A549 (cell line): Measurements from ENCODE around the gene GRK1. TPM values are rescaled to one million over a fixed set of nuclear protein-coding genes. Genes with fewer than 3 reads are reported as not detected.

Experiments
- ATAC-seq, 2 experiments: fragments of 200-7000 bp in 1 of 2; fragments of >200 bp in 1 of 2; cut with Nextera tagmentation in 1 of 2; cut with Tn5 transposase in 1 of 2; 3 replicates each; pipeline versions ENCODE4 v1.8.0 to v1.9.1; 2018 to 2020; ENCODE audit warnings: mild to moderate bottlenecking in 1 of 2, moderate library complexity in 1 of 2
- CTCF ChIA-PET: fragments of 300-600 bp; sonication (Branson Sonifier 250); formaldehyde crosslinking; extraction: SDS; loops from one replicate; lab custom pipeline; 2021; ENCODE audit warnings: antibody characterized with exemption, inconsistent platforms; lab: Yijun Ruan, JAX
- POLR2A ChIA-PET: fragments of 350-600 bp; formaldehyde crosslinking; extraction: SDS; loops from one replicate; lab custom pipeline; 2021; ENCODE audit warnings: antibody characterized with exemption, inconsistent platforms; lab: Yijun Ruan, JAX
- DNase-seq, 2 experiments: peaks; one replicate each; pipeline versions ENCODE4 v3.0.0 to v3.0.0-alpha.2; 2011 to 2016; ENCODE audit warnings: low read depth in 1 of 2, low spot score in 1 of 2
- FAIRE-seq: peaks from 2 replicates; lab custom pipeline; 2011; peaks lifted over from hg19 to GRCh38; lab: Jason Lieb, UNC
- H3K27ac ChIP-seq, 2 experiments: fragments of >200 bp; sonication (Bioruptor Twin); formaldehyde crosslinking; 3 replicates each; pipeline ENCODE4 v1.5.1; 2016 to 2017
- H3K4me1 ChIP-seq: fragments of >200 bp; sonication (Bioruptor Twin); formaldehyde crosslinking; 3 replicates; pipeline ENCODE4 v1.6.1; 2016
- H3K4me2 ChIP-seq: fragments of >200 bp; sonication (Bioruptor Twin); formaldehyde crosslinking; 3 replicates; pipeline ENCODE4 v1.6.1; 2016
- H3K4me3 ChIP-seq: fragments of >200 bp; sonication (Bioruptor Twin); formaldehyde crosslinking; 3 replicates; pipeline ENCODE4 v1.5.1; 2016
- H3K9me3 ChIP-seq: fragments of >200 bp; sonication (Bioruptor Twin); formaldehyde crosslinking; 3 replicates; pipeline ENCODE4 v1.6.1; 2016
- CBX2 ChIP-seq: fragments of 200-600 bp; sonication (generic); IDR thresholded peaks from 2 replicates; pipeline ENCODE4 v1.6.1; 2016; ENCODE audit warnings: low read depth, mild to moderate bottlenecking, borderline replicate concordance
- CBX8 ChIP-seq: fragments of 200-600 bp; sonication (generic); IDR thresholded peaks from 2 replicates; pipeline ENCODE4 v1.6.1; 2016
- CEBPB ChIP-seq, 2 experiments: fragments of >200 bp in 1 of 2; sonication (Bioruptor Twin) in 1 of 2; formaldehyde crosslinking in 1 of 2; IDR thresholded peaks; 2 replicates each; pipeline ENCODE4 v1.6.1; 2012 to 2016
- CHD2 ChIP-seq: fragments of 150-350 bp; IDR thresholded peaks from 2 replicates; pipeline ENCODE4 v1.6.1; 2014; ENCODE audit warnings: low read length; ENCODE audit not compliant: partially characterized antibody
- CTCF ChIP-seq: fragments of >200 bp; sonication (Bioruptor Twin); formaldehyde crosslinking; IDR thresholded peaks from 3 replicates; pipeline ENCODE4 v1.5.1; 2016
- EHMT2 ChIP-seq: fragments of 200-600 bp; sonication (generic); IDR thresholded peaks from 2 replicates; pipeline ENCODE4 v1.6.1; 2016; ENCODE audit warnings: antibody characterized with exemption, low read depth, mild to moderate bottlenecking, moderate library complexity
- FOSB ChIP-seq: fragments of 250-450 bp; sonication (Bioruptor Pico); IDR thresholded peaks from 2 replicates; pipeline ENCODE4 v1.5.0; 2020; ENCODE audit warnings: mild to moderate bottlenecking, moderate library complexity
- FOSL2 ChIP-seq, 2 experiments: fragments of 450-650 bp in 1 of 2; fragments of >200 bp in 1 of 2; sonication (Bioruptor Twin) in 1 of 2; formaldehyde crosslinking; IDR thresholded peaks; 2 replicates each; pipeline versions ENCODE4 v1.5.0 to v1.6.1; 2016 to 2020; ENCODE audit warnings: mild to moderate bottlenecking in 1 of 2, moderate library complexity in 1 of 2
- KDM1A ChIP-seq: fragments of 200-600 bp; sonication (generic); IDR thresholded peaks from 2 replicates; pipeline ENCODE4 v1.6.1; 2016; ENCODE audit warnings: low read depth, mild to moderate bottlenecking
- KDM5A ChIP-seq: fragments of 200-600 bp; sonication (generic); IDR thresholded peaks from 2 replicates; pipeline ENCODE4 v1.6.1; 2016; ENCODE audit warnings: antibody characterized with exemption, mild to moderate bottlenecking
- MAFK ChIP-seq: fragments of 450-650 bp; IDR thresholded peaks from 2 replicates; pipeline ENCODE4 v1.6.1; 2014; ENCODE audit not compliant: partially characterized antibody
- MAZ ChIP-seq: fragments of 150-350 bp; IDR thresholded peaks from 2 replicates; pipeline ENCODE4 v1.6.1; 2014; ENCODE audit warnings: antibody characterized with exemption, low read depth, low read length, borderline replicate concordance
- MYC ChIP-seq: IDR thresholded peaks from 2 replicates; pipeline ENCODE4 v1.6.1; 2012; ENCODE audit warnings: mild to moderate bottlenecking, inconsistent platforms, low read length, improper control_type of control experiment, borderline replicate concordance
- PHF8 ChIP-seq: fragments of 200-600 bp; sonication (generic); IDR thresholded peaks from 2 replicates; pipeline ENCODE4 v1.6.1; 2016; ENCODE audit warnings: low read depth, mild to moderate bottlenecking, antibody characterized with exemption, moderate library complexity, borderline replicate concordance
- POLR2AphosphoS2 ChIP-seq: conservative IDR thresholded peaks from 2 replicates; pipeline ENCODE4 v1.6.1; 2012; ENCODE audit warnings: low read length, improper control_type of control experiment, inconsistent platforms
- RCOR1 ChIP-seq: fragments of 150-350 bp; IDR thresholded peaks from 2 replicates; pipeline ENCODE4 v1.6.1; 2014; ENCODE audit warnings: antibody characterized with exemption, low read length, low read depth
- SMC3 ChIP-seq: fragments of >200 bp; sonication (Bioruptor Twin); formaldehyde crosslinking; IDR thresholded peaks from 3 replicates; pipeline ENCODE4 v1.6.1; 2018; ENCODE audit warnings: inconsistent platforms
- ZC3H11A ChIP-seq: fragments of 450-650 bp; IDR thresholded peaks from 2 replicates; pipeline ENCODE4 v1.6.1; 2014; ENCODE audit warnings: antibody characterized with exemption, mild to moderate bottlenecking
- WGBS: methylation state at CpG from one replicate; pipeline ENCODE4 v1.1.6; 2017; ENCODE audit errors: missing lambda C conversion rate; 5-methylcytosine and 5-hydroxymethylcytosine counted together
- polyA plus RNA-seq, 4 experiments: library from polyadenylated mRNA; depleted of rRNA in 3 of 4; stranded (reverse); fragments of >200 nt; fragmentation: RNase III in 1 of 4; extraction: RNeasy Plus Mini Kit Qiagen cat#74134 plus additional on column Dnase treatment in 1 of 4; gene quantifications; 2 replicates in 3 of 4; 3 replicates in 1 of 4; pipeline ENCODE4 v1.2.3, GENCODE V29; 2011 to 2017
- TF ChIP-seq, protein P1 (sequence below): IDR thresholded peaks from 2 replicates; pipeline ENCODE4 v1.6.1; 2012

GRK1 gene
- polyA plus RNA-seq, 2 of the 4 experiments (the other 2 are of a cell fraction): not detected

GRCh38 chr13:113659337-113659736 is 7.7 kb upstream of the GRK1 start (continued):
- TF ChIP-seq MAZ: no peak
- TF ChIP-seq EHMT2: no peak
- TF ChIP-seq CHD2: no peak
- no peak for TF ChIP-seq CEBPB (IDR thresholded peaks at IDR 0.05)
- TF ChIP-seq FOSL2 (IDR thresholded peaks at IDR 0.05): no peak
- no peak for TF ChIP-seq FOSL2 (CRISPR knock-in tag; IDR thresholded peaks at IDR 0.05)

- ChIA-PET POLR2A (no interaction called here), CTCF (no interaction called here)
- peaks cover 8% of the 10 kb centered on the region for H3K9me3 ChIP-seq
- no peak overlapping the region for H3K4me2 ChIP-seq
- DNase-seq (no peak), FAIRE-seq (no peak), ATAC-seq (no peak)
- TF ChIP-seq, protein P1, sequence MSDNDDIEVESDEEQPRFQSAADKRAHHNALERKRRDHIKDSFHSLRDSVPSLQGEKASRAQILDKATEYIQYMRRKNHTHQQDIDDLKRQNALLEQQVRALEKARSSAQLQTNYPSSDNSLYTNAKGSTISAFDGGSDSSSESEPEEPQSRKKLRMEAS: no peak
- TF ChIP-seq MAFK (no peak), POLR2AphosphoS2 (no peak), MAZ (no peak), KDM1A (no peak), CTCF (no peak), SMC3 (no peak), CEBPB (IDR thresholded peaks at IDR 0.05) (no peak), CBX8 (no peak)
- no peaks in the 10 kb centered on the region for H3K4me1 ChIP-seq
- no peak overlapping the region for H3K4me3 ChIP-seq
- WGBS: 63% methylated on average over 3 of the region's 3 CpGs
- H3K27ac ChIP-seq: no peak overlapping the region
These were observed 7.0 kb upstream of the GRK1 start for GRCh38 chr13:113660066-113660465.

- POLR2A ChIA-PET: no interaction called here
- TF ChIP-seq CEBPB (IDR thresholded peaks at IDR 0.05) (peak in 1 of 2 experiments; percentile 20; a peak in 1 of 4 replicates), CBX2 (no peak)
- no peak for FAIRE-seq
- 45% methylated on average over 2 of the region's 2 CpGs for WGBS
- peaks cover 8% of the 10 kb centered on the region for H3K9me3 ChIP-seq
- DNase-seq: no peak
- H3K4me2 ChIP-seq: no peak overlapping the region
- H3K27ac ChIP-seq: no peak overlapping the region
- H3K4me3 ChIP-seq: no peak overlapping the region
- no peaks in the 10 kb centered on the region for H3K4me1 ChIP-seq
- CTCF ChIA-PET: interaction anchor here (1.1 kb wide), 1 partner anchor 63 kb away, joined by 4 read pairs; no protein-coding TSS in a partner anchor
- ATAC-seq: no peak
These were observed 5.5 kb upstream of the GRK1 start for GRCh38 chr13:113661509-113661908.

- no peak overlapping the region for H3K4me3 ChIP-seq
- H3K27ac ChIP-seq: no peak overlapping the region
- peaks cover 8% of the 10 kb centered on the region for H3K9me3 ChIP-seq
- POLR2A ChIA-PET: no interaction called here
- FAIRE-seq (no peak), ATAC-seq (no peak; a peak in 1 of 6 replicates), DNase-seq (no peak)
- H3K4me1 ChIP-seq: no peaks in the 10 kb centered on the region
- TF ChIP-seq FOSB (CRISPR knock-in tag): no peak
- no peak for TF ChIP-seq KDM5A
- TF ChIP-seq MYC: no peak
- no peak for TF ChIP-seq RCOR1
- no peak for TF ChIP-seq CTCF
- no peak for TF ChIP-seq FOSL2 (IDR thresholded peaks at IDR 0.05)
- TF ChIP-seq FOSL2 (CRISPR knock-in tag; IDR thresholded peaks at IDR 0.05): no peak
- no peak for TF ChIP-seq ZC3H11A
- TF ChIP-seq PHF8: no peak
- WGBS: 67% methylated on average over 12 of the region's 15 CpGs
- CTCF ChIA-PET: interaction anchor here (0.8 to 4.6 kb wide), 2 partner anchors 43 to 60 kb away, joined by 3 to 14 read pairs; no protein-coding TSS in a partner anchor
- H3K4me2 ChIP-seq: no peak overlapping the region
These were observed 3.1 kb upstream of the GRK1 start for GRCh38 chr13:113663934-113664333.
